Spleen (tissue), 7 donors: Measurements from ENCODE around the gene SLC16A13.

Experiments used
- POLR2A ChIP-seq, 3 donors: fragments of 450-650 bp; IDR thresholded peaks; one replicate each; pipeline ENCODE4 v1.5.1; 2017; ENCODE audit warnings: antibody characterized with exemption in 3 of 3, mild to moderate bottlenecking in 1 of 3
- TF ChIP-seq, protein P1 (sequence below), 11 experiments: fragments of 200-600 bp in 7 of 11; fragments of 450-650 bp in 4 of 11; sonication (generic) in 4 of 11; IDR thresholded peaks in 8 of 11; conservative IDR thresholded peaks in 3 of 11; 1 replicate in 7 of 11; 2 replicates in 4 of 11; pipeline versions ENCODE4 v1.4.0 to v1.8.0; 2016 to 2021; ENCODE audit warnings: antibody characterized with exemption in 11 of 11, inconsistent platforms in 4 of 11, mild to moderate bottlenecking in 1 of 11
- donor health status: DM: no; HTN: no; CAD: no; lungs with moderate emphysema.
- donor health status: DM: no; HTN: no; CAD: no.
- donor health status: DM: no; HTN: no; CAD: no.

DNA sequence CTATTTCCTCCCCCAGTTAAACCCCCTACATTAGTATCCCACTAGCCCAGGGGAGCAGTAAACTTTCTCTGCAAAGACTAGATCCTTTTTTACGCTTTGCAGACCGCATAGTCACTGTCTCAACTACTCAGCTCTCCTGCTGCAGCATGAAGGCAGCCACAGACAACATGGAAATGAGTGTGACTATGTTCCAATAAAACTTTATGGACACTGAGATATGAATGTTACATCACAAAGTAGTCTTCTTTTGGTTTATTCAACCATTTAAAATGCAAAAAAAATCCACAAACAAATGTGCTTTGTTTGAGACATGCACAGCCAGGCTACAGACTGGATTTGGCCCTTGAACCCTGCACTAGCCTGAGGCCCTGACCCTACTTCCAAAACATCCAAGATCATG lies 25.3 kb upstream of the SLC16A13 start:
- no peak for TF ChIP-seq POLR2A (IDR thresholded peaks at IDR 0.05)
- TF ChIP-seq, protein P1, sequence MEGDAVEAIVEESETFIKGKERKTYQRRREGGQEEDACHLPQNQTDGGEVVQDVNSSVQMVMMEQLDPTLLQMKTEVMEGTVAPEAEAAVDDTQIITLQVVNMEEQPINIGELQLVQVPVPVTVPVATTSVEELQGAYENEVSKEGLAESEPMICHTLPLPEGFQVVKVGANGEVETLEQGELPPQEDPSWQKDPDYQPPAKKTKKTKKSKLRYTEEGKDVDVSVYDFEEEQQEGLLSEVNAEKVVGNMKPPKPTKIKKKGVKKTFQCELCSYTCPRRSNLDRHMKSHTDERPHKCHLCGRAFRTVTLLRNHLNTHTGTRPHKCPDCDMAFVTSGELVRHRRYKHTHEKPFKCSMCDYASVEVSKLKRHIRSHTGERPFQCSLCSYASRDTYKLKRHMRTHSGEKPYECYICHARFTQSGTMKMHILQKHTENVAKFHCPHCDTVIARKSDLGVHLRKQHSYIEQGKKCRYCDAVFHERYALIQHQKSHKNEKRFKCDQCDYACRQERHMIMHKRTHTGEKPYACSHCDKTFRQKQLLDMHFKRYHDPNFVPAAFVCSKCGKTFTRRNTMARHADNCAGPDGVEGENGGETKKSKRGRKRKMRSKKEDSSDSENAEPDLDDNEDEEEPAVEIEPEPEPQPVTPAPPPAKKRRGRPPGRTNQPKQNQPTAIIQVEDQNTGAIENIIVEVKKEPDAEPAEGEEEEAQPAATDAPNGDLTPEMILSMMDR (IDR thresholded peaks at IDR 0.05 in 8 of 11, conservative IDR thresholded peaks at IDR 0.05 in 3 of 11), result no peak
